HL-60 (cell line): ENCODE data around the gene TAGAP.

Source experiments
- DNase-seq, 2 experiments: peaks; one replicate each; pipeline ENCODE4 v3.0.0-alpha.2; 2010 to 2020; ENCODE audit warnings: low read depth in 1 of 2, low spot score in 1 of 2
- H3K27ac ChIP-seq: fragments of 250-450 bp; sonication (Bioruptor Pico); replicated peaks from 2 replicates; pipeline ENCODE4 v1.5.1; 2020; ENCODE audit warnings: mild to moderate bottlenecking, moderate library complexity
- H3K27me3 ChIP-seq: fragments of 250-450 bp; sonication (Bioruptor Pico); 2 replicates; pipeline ENCODE4 v1.5.1; 2021; ENCODE audit warnings: mild to moderate bottlenecking, moderate library complexity; ENCODE audit not compliant: insufficient read depth, poor library complexity, severe bottlenecking
- H3K4me3 ChIP-seq: replicated peaks from 2 replicates; pipeline ENCODE4 v1.5.1; 2011; ENCODE audit warnings: mild to moderate bottlenecking, control low read depth, low read length; ENCODE audit not compliant: insufficient read depth
- CTCF ChIP-seq: IDR thresholded peaks from one replicate; pipeline ENCODE4 v1.5.1; 2011; ENCODE audit warnings: low read length, control low read depth, inconsistent platforms; ENCODE audit not compliant: insufficient read depth
- GABPA ChIP-seq: IDR thresholded peaks from 2 replicates; pipeline ENCODE4 v1.6.1; 2012; ENCODE audit warnings: low read depth
- POLR2AphosphoS5 ChIP-seq: IDR thresholded peaks from 2 replicates; pipeline ENCODE4 v1.6.1; 2012; ENCODE audit warnings: low read depth
- REST ChIP-seq: IDR thresholded peaks from 2 replicates; pipeline ENCODE4 v1.6.1; 2012; ENCODE audit warnings: low read depth; ENCODE audit not compliant: insufficient replicate concordance
- SPI1 ChIP-seq: IDR thresholded peaks from 2 replicates; pipeline ENCODE4 v1.6.1; 2012; ENCODE audit warnings: low read depth, mild to moderate bottlenecking, borderline replicate concordance

Gene TAGAP

GRCh38 chr6:159053781-159054398, 9.1 kb upstream of the TAGAP start:
- H3K27ac ChIP-seq: peak overlapping the region; percentile 70
- DNase-seq: peak in 1 of 2 experiments; percentile 82

GRCh38 chr6:159052720-159053119, 7.9 kb upstream of the TAGAP start:
- no peaks in the 10 kb centered on the region for H3K27me3 ChIP-seq
- DNase-seq: peak in 1 of 2 experiments; percentile 49

More at GRCh38 chr6:159053781-159054398, 9.1 kb upstream of the TAGAP start:
- peak; percentile 76; the same call in 1 of the 2 replicates for TF ChIP-seq SPI1
- TF ChIP-seq GABPA: no peak
- TF ChIP-seq POLR2AphosphoS5: peak; percentile 44; the same call in 1 of the 2 replicates
- H3K27me3 ChIP-seq: no peaks in the 10 kb centered on the region
- no peak overlapping the region for H3K4me3 ChIP-seq

GRCh38 chr6:159047891-159048685, 3.3 kb upstream of the TAGAP start:
- no peak overlapping the region for H3K27ac ChIP-seq
- DNase-seq: no peak
- no peaks in the 10 kb centered on the region for H3K27me3 ChIP-seq
- TF ChIP-seq CTCF (no peak), SPI1 (no peak), POLR2AphosphoS5 (no peak), GABPA (no peak), REST (no peak)
- no peak overlapping the region for H3K4me3 ChIP-seq

More at GRCh38 chr6:159052720-159053119, 7.9 kb upstream of the TAGAP start:
- peak overlapping the region; percentile 70 for H3K27ac ChIP-seq
- TF ChIP-seq SPI1 (peak; percentile 73; the same call in 1 of the 2 replicates), REST (no peak), CTCF (no peak)
- H3K4me3 ChIP-seq: no peak overlapping the region

GRCh38 chr6:159045801-159046200, 1.0 kb upstream of the TAGAP start:
- no peak for DNase-seq
- H3K4me3 ChIP-seq: no peak overlapping the region
- H3K27me3 ChIP-seq: no peaks in the 10 kb centered on the region
- TF ChIP-seq CTCF (no peak), GABPA (no peak), REST (no peak), SPI1 (peak; percentile 39)
- H3K27ac ChIP-seq: peak overlapping the region; percentile 85
